A673 (cell line): ENCODE measurements around the gene GRIK2.

Source experiments
- EZH2 ChIP-seq: fragments of 200-600 bp; sonication (generic); IDR thresholded peaks from 2 replicates; pipeline ENCODE4 v1.6.1; 2017; ENCODE audit warnings: borderline replicate concordance, low read depth, mild to moderate bottlenecking, mixed read lengths, antibody characterized with exemption, low read length; ENCODE audit not compliant: poor library complexity, severe bottlenecking
- TF ChIP-seq, protein P1 (sequence below): fragments of 300-800, 200-600 bp; sonication (generic); conservative IDR thresholded peaks from 2 replicates; pipeline ENCODE4 v1.5.1; 2017; ENCODE audit warnings: low read depth, mild to moderate bottlenecking, antibody characterized with exemption, low read length, moderate library complexity, mixed read lengths

DNA sequence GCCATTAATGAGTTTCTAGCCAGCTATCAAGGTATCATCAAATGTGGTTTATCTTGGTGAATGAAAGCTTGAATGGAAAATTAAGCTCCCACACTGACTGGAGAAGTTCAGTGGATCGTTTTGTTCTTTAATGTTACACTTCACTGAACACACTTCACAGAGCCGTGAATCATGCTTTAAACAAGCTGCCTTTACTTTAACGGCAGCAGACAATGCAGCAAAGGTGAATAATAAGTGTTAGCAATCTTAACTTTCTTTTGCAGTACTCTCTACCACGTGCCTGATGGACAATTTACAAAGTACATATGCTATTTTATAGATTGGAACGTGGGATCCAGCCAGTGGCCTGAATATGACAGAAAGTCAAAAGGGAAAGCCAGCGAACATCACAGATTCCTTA, 424.5 kb downstream of the GRIK2 start:
- TF ChIP-seq, protein P1, sequence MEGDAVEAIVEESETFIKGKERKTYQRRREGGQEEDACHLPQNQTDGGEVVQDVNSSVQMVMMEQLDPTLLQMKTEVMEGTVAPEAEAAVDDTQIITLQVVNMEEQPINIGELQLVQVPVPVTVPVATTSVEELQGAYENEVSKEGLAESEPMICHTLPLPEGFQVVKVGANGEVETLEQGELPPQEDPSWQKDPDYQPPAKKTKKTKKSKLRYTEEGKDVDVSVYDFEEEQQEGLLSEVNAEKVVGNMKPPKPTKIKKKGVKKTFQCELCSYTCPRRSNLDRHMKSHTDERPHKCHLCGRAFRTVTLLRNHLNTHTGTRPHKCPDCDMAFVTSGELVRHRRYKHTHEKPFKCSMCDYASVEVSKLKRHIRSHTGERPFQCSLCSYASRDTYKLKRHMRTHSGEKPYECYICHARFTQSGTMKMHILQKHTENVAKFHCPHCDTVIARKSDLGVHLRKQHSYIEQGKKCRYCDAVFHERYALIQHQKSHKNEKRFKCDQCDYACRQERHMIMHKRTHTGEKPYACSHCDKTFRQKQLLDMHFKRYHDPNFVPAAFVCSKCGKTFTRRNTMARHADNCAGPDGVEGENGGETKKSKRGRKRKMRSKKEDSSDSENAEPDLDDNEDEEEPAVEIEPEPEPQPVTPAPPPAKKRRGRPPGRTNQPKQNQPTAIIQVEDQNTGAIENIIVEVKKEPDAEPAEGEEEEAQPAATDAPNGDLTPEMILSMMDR, result no peak
- TF ChIP-seq EZH2, result no peak
